GM18505 (cell line): ENCODE data around the gene DPYD.
A peak's percentile ranks its signal among the peaks of the same experiment; 100 is the strongest.

Experiments used
- ATAC-seq: cut with Tn5 transposase; IDR thresholded peaks from one replicate; pipeline ENCODE4 v1.9.1; 2021; ENCODE audit not compliant: unreplicated experiment
- POLR2A ChIP-seq: IDR thresholded peaks from 4 replicates; pipeline ENCODE4 v1.6.1; 2011; ENCODE audit warnings: borderline replicate concordance; ENCODE audit not compliant: insufficient read depth, insufficient read length; ENCODE audit errors: extremely low read depth

The DPYD gene

GRCh38 chr1:97308131-97308530 is 612.7 kb downstream of the DPYD start:
- no peak for TF ChIP-seq POLR2A
- ATAC-seq = no peak

GRCh38 chr1:97307568-97307967 is 613.3 kb downstream of the DPYD start:
- no peak for TF ChIP-seq POLR2A

GRCh38 chr1:97307151-97307550 is 613.7 kb downstream of the DPYD start:
- ATAC-seq = no peak

More at GRCh38 chr1:97307568-97307967, 613.3 kb downstream of the DPYD start:
- no peak for ATAC-seq

GRCh38 chr1:97306504-97306903 is 614.3 kb downstream of the DPYD start:
- no peak for ATAC-seq
- no peak for TF ChIP-seq POLR2A

More at GRCh38 chr1:97307151-97307550, 613.7 kb downstream of the DPYD start:
- no peak for TF ChIP-seq POLR2A

GRCh38 chr1:97304366-97304765 is 616.5 kb downstream of the DPYD start:
- no peak for ATAC-seq
- no peak for TF ChIP-seq POLR2A

GRCh38 chr1:97298966-97299365 is 621.9 kb downstream of the DPYD start:
- ATAC-seq = no peak
- no peak for TF ChIP-seq POLR2A

GRCh38 chr1:97297611-97298010 is 623.2 kb downstream of the DPYD start:
- no peak for ATAC-seq
- TF ChIP-seq POLR2A = no peak

GRCh38 chr1:97281962-97282361 is 638.9 kb downstream of the DPYD start:
- ATAC-seq = no peak
- no peak for TF ChIP-seq POLR2A

GRCh38 chr1:97277891-97278654 is 642.8 kb downstream of the DPYD start:
- no peak for TF ChIP-seq POLR2A
- no peak for ATAC-seq

GRCh38 chr1:97271916-97272788 is 648.7 kb downstream of the DPYD start:
- TF ChIP-seq POLR2A = no peak
- no peak for ATAC-seq

GRCh38 chr1:97270508-97271307 is 650.1 kb downstream of the DPYD start:
- ATAC-seq = peak; percentile 61
- no peak for TF ChIP-seq POLR2A

GRCh38 chr1:97265630-97266029 is 655.2 kb downstream of the DPYD start:
- no peak for TF ChIP-seq POLR2A
- no peak for ATAC-seq

- TF ChIP-seq POLR2A = no peak
- no peak for ATAC-seq
Observed at GRCh38 chr1:97262842-97263241, 658.0 kb downstream of the DPYD start.

- no peak for TF ChIP-seq POLR2A
- no peak for ATAC-seq
Observed at GRCh38 chr1:97258597-97258996, 662.2 kb downstream of the DPYD start.
